GM23338 (cell line): Measurements from ENCODE around the gene PARD3. TPM values are rescaled to one million over a fixed set of nuclear protein-coding genes. Genes with fewer than 3 reads are reported as not detected.

ENCODE experiments used
- ETS1 ChIP-seq: IDR thresholded peaks from 2 replicates; pipeline ENCODE4 v1.6.1; 2016; ENCODE audit warnings: antibody characterized with exemption
- EZH2 ChIP-seq: fragments of 200-600 bp; sonication (generic); IDR thresholded peaks from one replicate; pipeline ENCODE4 v1.8.0; 2017; ENCODE audit warnings: antibody characterized with exemption, mild to moderate bottlenecking, low read depth; ENCODE audit not compliant: unreplicated experiment
- EZH2phosphoT487 ChIP-seq: fragments of 200-600 bp; sonication (generic); IDR thresholded peaks from one replicate; pipeline ENCODE4 v1.8.1; 2018; ENCODE audit warnings: antibody characterized with exemption; ENCODE audit not compliant: unreplicated experiment
- JUNB ChIP-seq: IDR thresholded peaks from one replicate; pipeline ENCODE4 v1.6.1; 2016; ENCODE audit warnings: antibody characterized with exemption; ENCODE audit not compliant: unreplicated experiment
- REST ChIP-seq: IDR thresholded peaks from one replicate; pipeline ENCODE4 v1.6.1; 2018; ENCODE audit warnings: antibody characterized with exemption; ENCODE audit not compliant: unreplicated experiment
- STAT1 ChIP-seq: IDR thresholded peaks from one replicate; pipeline ENCODE4 v1.6.1; 2016; ENCODE audit warnings: antibody characterized with exemption; ENCODE audit not compliant: unreplicated experiment
- ZNF331 ChIP-seq: fragments of 250-450 bp; sonication (Bioruptor Pico); IDR thresholded peaks from 2 replicates; pipeline ENCODE4 v1.5.0; 2020; ENCODE audit warnings: low read depth, mild to moderate bottlenecking, moderate library complexity
- ZNF462 ChIP-seq: fragments of 250-450 bp; sonication (Bioruptor Pico); IDR thresholded peaks from 2 replicates; pipeline ENCODE4 v1.5.0; 2020; ENCODE audit warnings: mild to moderate bottlenecking, moderate library complexity
- polyA plus RNA-seq: library from polyadenylated mRNA; unstranded; fragments of >200 nt; fragmentation: Nextera tagmentation; extraction: Ambion mirVana; gene quantifications from 2 replicates; pipeline ENCODE4 v1.2.1, GENCODE V29; 2016
- total RNA-seq: library from RNA; depleted of rRNA; stranded (reverse); fragments of >200 nt; shearing (Covaris generic); gene quantifications from 2 replicates; pipeline ENCODE4 v1.2.3, GENCODE V29; 2014

Gene PARD3
- total and polyA plus RNA-seq, 2 experiments from 2014 or later, result 30.2 to 51.4 TPM

GRCh38 chr10:34575882-34576281 lies 239.2 kb downstream of the PARD3 start (continued):
- TF ChIP-seq ZNF462 (CRISPR knock-in tag) (no peak), ZNF331 (CRISPR knock-in tag) (no peak), EZH2phosphoT487 (no peak), STAT1 (no peak), ETS1 (no peak), EZH2 (no peak), JUNB (no peak), REST (no peak)
